ENCODE data around the gene FILIP1.
"Not testable (repeated sequence)": the region's sequence is repeated elsewhere in the genome, so short reads cannot be mapped to it uniquely, and the experiment has no call there.

The FILIP1 gene

GRCh38 chr6:75445738-75446137 lies 47.9 kb downstream of the FILIP1 start:
- FAIRE-seq, result no peak

GRCh38 chr6:75444899-75445298 lies 48.7 kb downstream of the FILIP1 start:
- no peak for FAIRE-seq

- not testable (repeated sequence) for FAIRE-seq
Observed at GRCh38 chr6:75441883-75442282, 51.7 kb downstream of the FILIP1 start.

DNA sequence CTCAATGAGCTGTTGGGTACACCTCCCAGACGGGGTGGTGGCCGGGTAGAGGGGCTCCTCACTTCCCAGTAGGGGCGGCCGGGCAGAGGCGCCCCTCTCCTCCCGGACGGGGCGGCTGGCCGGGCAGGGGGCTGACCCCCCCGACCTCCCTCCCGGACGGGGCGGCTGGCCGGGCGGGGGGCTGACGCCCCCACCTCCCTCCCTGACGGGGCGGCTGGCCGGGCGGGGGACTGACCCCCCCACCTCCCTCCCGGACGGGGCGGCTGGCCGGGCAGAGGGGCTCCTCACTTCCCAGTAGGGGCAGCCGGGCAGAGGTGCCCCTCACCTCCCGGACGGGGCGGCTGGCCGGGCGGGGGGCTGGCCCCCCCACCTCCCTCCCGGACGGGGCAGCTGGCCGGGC lies 52.1 kb downstream of the FILIP1 start:
- FAIRE-seq, result not testable (repeated sequence)

DNA sequence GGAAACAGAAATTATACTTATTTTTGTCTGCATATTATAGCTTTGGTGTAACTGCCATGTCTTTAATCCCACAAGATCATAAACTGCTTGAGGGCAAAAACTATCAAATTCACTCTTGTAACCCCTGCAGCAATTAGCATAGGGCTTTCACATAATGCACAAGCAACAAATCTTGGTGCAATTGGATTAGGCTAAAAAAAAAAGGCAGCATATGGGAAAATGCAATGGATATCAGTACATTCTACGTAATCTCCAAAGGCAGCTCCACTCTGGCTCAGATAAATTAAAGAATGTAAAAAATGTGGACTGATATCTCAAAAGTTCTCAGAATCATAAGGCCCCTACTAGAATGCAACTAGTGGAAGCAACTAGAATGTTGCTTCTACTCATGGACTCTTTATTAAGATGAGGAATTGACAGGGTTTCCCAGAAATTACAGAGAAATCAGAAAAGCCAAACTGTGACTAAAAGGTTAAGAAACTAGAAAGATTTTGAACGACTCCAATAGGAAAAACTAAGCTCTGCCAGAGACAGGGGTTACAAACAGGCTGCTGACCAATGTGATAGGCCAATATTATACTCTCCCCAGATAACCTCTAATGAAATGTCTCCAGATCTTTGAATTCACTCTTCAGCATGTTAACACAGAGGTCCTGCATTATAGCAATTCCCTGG lies 55.0 kb downstream of the FILIP1 start:
- no peak for FAIRE-seq

- FAIRE-seq, result no peak
Observed at GRCh38 chr6:75438013-75438431, 55.6 kb downstream of the FILIP1 start.

GRCh38 chr6:75437421-75437891 lies 56.1 kb downstream of the FILIP1 start:
- FAIRE-seq, result no peak

DNA sequence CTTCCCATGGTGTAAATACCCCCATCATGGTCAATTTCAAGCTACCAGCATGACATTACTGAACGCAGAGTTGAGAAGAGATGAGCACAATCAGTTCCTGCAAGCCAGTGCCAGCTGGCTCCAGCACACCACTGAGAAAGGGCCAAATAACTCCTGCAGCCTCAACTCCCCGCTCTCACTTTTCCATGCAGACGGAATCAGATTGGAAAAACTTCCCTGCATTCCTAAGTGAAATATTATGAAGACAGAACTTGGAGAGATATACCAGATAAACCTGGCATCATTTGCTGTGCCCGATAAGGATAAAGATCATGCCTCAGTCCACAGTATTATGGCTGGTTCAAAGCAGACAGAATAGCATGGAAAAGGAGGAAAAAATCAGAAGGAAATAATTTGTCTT lies 56.7 kb downstream of the FILIP1 start:
- no peak for FAIRE-seq

DNA sequence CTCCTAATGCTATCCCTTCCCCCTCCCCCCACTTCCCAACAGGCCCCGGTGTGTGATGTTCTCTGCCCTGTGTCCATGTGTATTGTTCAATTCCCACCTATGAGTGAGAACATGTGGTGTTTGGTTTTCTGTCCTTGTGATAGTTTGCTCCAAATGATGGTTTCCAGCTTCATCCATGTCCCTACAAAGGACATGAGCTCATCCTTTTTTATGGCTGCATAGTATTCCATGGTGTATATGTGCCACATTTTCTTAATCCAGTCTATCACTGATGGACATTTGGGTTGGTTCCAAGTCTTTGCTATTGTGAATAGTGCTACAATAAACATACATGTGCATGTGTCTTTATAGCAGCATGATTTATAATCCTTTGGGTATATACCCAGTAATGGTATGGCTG lies 60.8 kb downstream of the FILIP1 start:
- FAIRE-seq, result not testable (repeated sequence)

DNA sequence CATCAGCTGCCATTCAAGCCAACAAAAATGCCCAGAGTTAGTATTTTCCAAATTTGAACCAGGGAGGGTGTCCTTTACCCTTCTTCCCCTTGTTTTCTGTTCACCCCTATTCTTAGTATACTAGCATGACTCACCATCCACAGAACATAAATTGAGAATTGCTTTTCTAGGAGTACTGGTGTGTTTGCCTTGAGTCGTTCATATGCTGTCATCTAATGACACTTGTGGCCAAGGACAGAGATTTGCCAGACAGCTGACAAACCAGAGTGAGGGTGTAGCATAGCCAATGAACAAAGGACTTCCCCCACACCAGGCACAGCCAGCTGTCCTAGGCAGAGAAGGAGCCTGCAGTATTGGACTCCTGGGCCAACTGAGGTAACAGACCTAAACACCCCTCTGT lies 62.2 kb downstream of the FILIP1 start:
- FAIRE-seq, result no peak

- FAIRE-seq, result no peak
Observed at GRCh38 chr6:75430631-75431325, 62.8 kb downstream of the FILIP1 start.

DNA sequence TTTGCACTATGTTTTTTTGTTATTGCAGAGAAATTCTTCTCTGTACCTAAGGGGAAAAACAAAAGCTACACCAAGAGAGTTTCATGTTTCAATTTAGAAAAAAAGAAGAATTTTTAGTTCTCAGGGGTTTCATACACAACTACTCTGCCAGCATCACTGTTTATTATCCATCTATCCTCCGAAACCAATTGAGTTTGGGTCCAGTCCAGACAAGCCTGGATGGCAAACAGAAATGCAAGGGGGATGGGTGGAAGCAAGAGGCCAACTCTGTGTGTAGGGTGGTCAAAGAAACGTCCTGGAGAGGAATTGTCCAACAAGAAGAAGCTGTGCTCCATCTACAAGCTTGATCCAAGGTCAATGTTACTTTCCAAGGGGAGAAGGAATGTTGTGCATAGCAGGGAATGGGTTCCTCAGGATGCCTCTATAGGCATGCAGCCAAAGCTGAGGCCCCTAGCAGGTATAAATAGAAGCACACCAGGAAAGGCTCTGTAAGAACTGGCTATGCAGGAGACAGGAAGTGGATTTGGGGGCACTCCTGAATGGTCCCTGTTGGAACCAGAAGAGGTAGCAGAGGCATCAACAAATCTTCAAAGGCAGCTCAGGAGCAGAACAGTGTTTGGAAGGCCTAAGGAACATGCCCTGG lies 64.4 kb downstream of the FILIP1 start:
- FAIRE-seq, result no peak

GRCh38 chr6:75428204-75428603 lies 65.4 kb downstream of the FILIP1 start:
- no peak for FAIRE-seq

DNA sequence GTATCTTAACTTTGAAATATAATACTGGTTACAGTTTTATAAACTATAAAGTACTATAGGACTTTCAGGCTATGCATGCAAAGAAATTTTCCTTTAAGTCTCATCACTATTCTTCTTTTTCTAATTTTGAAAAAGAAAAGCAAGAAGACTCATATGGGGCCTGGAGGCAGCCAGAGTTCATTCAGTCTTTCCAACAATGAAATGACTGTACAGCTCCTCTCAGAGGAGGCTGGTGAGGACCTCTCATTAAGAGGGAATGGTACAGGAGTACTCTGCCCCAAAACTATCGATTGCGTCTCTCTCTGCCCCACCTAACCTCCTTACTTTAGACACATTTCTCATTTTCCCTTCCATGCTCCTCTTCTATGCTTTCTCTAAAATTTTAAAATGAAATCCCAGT lies 66.3 kb downstream of the FILIP1 start:
- no peak for FAIRE-seq

- FAIRE-seq, result no peak
Observed at GRCh38 chr6:75424618-75425548, 68.7 kb downstream of the FILIP1 start.

- no peak for FAIRE-seq
Observed at GRCh38 chr6:75423386-75423785, 70.2 kb downstream of the FILIP1 start.

GRCh38 chr6:75422024-75422639 lies 71.5 kb downstream of the FILIP1 start:
- FAIRE-seq, result no peak

DNA sequence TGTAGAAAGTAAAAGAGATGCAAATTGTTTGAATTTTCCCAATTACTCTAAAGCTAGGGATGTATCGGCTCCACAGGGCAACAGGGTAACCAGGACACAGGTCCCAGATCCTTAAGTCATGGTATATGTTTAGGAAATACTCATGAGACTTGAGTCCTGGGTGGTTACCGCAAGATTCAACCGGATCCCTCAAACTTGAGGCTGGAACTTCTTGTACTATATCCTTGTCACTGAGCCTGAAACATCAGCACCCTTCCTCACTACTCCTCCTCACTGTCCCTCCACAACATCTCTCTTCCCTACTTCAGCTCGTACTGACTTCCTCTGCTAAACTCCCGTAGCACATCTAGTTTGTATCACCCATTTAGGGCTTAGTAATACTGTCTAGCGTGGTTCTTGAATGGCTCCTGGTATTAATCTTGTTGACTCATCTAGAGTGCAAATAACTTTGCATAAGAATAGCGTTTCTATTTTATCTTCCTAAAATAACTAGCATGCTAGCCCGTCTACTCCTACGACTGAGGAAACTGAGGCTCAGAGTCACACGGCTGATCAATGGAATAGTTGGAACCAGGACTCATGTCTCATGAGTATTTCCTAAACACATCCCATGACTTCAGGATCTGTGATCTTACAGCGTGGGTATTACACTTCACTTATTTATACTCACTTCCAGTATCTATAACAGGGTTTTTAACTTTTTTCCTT lies 72.1 kb downstream of the FILIP1 start:
- FAIRE-seq, result no peak

GRCh38 chr6:75419980-75420379 lies 73.6 kb downstream of the FILIP1 start:
- no peak for FAIRE-seq

DNA sequence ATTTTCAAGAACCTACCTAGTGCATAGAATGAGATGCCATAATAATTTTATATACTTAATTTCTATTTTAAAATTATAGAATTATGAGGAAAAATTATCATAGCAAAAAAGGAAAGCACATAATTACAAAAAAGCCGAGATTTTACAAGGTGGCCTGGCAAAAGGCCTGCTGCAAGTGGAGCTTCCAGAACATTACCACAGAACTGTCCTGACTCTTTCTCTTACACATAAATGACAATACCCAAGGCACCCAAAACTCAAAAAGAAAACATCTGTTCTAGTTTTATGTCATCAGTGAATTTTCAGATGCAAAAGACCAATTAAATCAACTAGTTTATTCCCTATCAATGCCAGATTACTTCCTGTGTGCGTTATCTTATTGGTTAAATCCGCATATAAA lies 74.2 kb downstream of the FILIP1 start:
- FAIRE-seq, result no peak

- FAIRE-seq, result no peak
Observed at GRCh38 chr6:75418233-75418632, 75.4 kb downstream of the FILIP1 start.

GRCh38 chr6:75416443-75416842 lies 77.2 kb downstream of the FILIP1 start:
- FAIRE-seq, result no peak
